ENCODE measurements around the gene HAUS7.

HAUS7 gene

GRCh38 chrX:153507484-153508178 lies 37.3 kb upstream of the HAUS7 start (continued):
- TF ChIP-seq, protein P1, sequence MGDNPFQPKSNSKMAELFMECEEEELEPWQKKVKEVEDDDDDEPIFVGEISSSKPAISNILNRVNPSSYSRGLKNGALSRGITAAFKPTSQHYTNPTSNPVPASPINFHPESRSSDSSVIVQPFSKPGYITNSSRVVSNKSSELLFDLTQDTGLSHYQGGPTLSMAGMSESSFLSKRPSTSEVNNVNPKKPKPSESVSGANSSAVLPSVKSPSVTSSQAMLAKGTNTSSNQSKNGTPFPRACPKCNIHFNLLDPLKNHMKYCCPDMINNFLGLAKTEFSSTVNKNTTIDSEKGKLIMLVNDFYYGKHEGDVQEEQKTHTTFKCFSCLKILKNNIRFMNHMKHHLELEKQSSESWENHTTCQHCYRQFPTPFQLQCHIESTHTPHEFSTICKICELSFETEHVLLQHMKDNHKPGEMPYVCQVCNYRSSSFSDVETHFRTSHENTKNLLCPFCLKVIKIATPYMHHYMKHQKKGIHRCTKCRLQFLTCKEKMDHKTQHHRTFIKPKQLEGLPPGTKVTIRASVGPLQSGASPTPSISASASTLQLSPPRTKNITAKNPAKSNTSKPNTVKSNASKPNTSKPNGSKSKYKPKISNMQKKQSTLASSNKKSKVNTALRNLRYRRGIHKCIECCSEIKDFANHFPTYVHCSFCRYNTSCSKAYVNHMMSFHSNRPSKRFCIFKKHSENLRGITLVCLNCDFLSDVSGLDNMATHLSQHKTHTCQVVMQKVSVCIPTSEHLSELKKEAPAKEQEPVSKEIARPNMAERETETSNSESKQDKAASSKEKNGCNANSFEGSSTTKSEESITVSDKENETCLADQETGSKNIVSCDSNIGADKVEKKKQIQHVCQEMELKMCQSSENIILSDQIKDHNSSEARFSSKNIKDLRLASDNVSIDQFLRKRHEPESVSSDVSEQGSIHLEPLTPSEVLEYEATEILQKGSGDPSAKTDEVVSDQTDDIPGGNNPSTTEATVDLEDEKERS (tag by site-specific recombination; IDR thresholded peaks at IDR 0.05) = no peak
- TF ChIP-seq ZNF677 (tag by site-specific recombination; IDR thresholded peaks at IDR 0.05) (no peak), ZNF837 (tag by site-specific recombination; IDR thresholded peaks at IDR 0.05) (no peak), EGR2 (tag by site-specific recombination; IDR thresholded peaks at IDR 0.05; ENCODE audit: low read depth) (peak; percentile 56), ZNF473 (tag by site-specific recombination; IDR thresholded peaks at IDR 0.05) (no peak), SP2 (tag by site-specific recombination; IDR thresholded peaks at IDR 0.05) (no peak), GFI1B (tag by site-specific recombination; IDR thresholded peaks at IDR 0.05) (no peak), ZNF175 (tag by site-specific recombination; IDR thresholded peaks at IDR 0.05) (no peak), ZNF785 (tag by site-specific recombination; IDR thresholded peaks at IDR 0.05) (no peak), ZFP3 (tag by site-specific recombination; IDR thresholded peaks at IDR 0.05; ENCODE audit: low read depth) (no peak), PRDM2 (tag by site-specific recombination; IDR thresholded peaks at IDR 0.05; ENCODE audit: borderline replicate concordance) (no peak), ZNF133 (tag by site-specific recombination; IDR thresholded peaks at IDR 0.05) (no peak), ZNF23 (tag by site-specific recombination; IDR thresholded peaks at IDR 0.05; ENCODE audit: borderline replicate concordance) (no peak), ZNF354C (tag by site-specific recombination; IDR thresholded peaks at IDR 0.05; ENCODE audit: borderline replicate concordance, low read depth) (no peak), ZNF571 (tag by site-specific recombination; IDR thresholded peaks at IDR 0.05) (no peak), ZNF19 (tag by site-specific recombination; IDR thresholded peaks at IDR 0.05; ENCODE audit: low read depth) (no peak), ZNF654 (tag by site-specific recombination; IDR thresholded peaks at IDR 0.05; ENCODE audit: low read depth) (peak; percentile 98), ZNF596 (tag by site-specific recombination; IDR thresholded peaks at IDR 0.05) (no peak), PRDM10 (tag by site-specific recombination; IDR thresholded peaks at IDR 0.05) (peak; percentile 74), ZSCAN4 (tag by site-specific recombination; IDR thresholded peaks at IDR 0.05) (peak; percentile 23; the same call in 1 of the 2 replicates), ZNF433 (tag by site-specific recombination; IDR thresholded peaks at IDR 0.05; ENCODE audit: low read depth) (no peak)
- TF ChIP-seq, protein P2, sequence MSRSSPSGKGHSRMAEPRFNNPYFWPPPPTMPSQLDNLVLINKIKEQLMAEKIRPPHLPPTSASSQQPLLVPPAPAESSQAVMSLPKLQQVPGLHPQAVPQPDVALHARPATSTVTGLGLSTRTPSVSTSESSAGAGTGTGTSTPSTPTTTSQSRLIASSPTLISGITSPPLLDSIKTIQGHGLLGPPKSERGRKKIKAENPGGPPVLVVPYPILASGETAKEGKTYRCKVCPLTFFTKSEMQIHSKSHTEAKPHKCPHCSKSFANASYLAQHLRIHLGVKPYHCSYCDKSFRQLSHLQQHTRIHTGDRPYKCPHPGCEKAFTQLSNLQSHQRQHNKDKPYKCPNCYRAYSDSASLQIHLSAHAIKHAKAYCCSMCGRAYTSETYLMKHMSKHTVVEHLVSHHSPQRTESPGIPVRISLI (tag by site-specific recombination; IDR thresholded peaks at IDR 0.05) = no peak
- TF ChIP-seq, protein P3, sequence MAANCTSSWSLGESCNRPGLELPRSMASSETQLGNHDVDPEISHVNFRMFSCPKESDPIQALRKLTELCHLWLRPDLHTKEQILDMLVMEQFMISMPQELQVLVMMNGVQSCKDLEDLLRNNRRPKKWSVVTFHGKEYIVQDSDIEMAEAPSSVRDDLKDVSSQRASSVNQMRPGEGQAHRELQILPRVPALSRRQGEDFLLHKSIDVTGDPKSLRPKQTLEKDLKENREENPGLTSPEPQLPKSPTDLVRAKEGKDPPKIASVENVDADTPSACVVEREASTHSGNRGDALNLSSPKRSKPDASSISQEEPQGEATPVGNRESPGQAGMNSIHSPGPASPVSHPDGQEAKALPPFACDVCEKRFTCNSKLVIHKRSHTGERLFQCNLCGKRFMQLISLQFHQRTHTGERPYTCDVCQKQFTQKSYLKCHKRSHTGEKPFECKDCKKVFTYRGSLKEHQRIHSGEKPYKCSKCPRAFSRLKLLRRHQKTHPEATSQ (tag by site-specific recombination; IDR thresholded peaks at IDR 0.05) = no peak

All from HEK293 (cell line).